HG02981 (cell line): Measurements from ENCODE around the gene AMT.

ENCODE experiments used
- ATAC-seq: cut with Tn5 transposase; IDR thresholded peaks from one replicate; pipeline ENCODE4 v1.9.1; 2021; ENCODE audit warnings: mild to moderate bottlenecking, moderate library complexity; ENCODE audit not compliant: unreplicated experiment

The AMT gene, protein sequence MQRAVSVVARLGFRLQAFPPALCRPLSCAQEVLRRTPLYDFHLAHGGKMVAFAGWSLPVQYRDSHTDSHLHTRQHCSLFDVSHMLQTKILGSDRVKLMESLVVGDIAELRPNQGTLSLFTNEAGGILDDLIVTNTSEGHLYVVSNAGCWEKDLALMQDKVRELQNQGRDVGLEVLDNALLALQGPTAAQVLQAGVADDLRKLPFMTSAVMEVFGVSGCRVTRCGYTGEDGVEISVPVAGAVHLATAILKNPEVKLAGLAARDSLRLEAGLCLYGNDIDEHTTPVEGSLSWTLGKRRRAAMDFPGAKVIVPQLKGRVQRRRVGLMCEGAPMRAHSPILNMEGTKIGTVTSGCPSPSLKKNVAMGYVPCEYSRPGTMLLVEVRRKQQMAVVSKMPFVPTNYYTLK

DNA sequence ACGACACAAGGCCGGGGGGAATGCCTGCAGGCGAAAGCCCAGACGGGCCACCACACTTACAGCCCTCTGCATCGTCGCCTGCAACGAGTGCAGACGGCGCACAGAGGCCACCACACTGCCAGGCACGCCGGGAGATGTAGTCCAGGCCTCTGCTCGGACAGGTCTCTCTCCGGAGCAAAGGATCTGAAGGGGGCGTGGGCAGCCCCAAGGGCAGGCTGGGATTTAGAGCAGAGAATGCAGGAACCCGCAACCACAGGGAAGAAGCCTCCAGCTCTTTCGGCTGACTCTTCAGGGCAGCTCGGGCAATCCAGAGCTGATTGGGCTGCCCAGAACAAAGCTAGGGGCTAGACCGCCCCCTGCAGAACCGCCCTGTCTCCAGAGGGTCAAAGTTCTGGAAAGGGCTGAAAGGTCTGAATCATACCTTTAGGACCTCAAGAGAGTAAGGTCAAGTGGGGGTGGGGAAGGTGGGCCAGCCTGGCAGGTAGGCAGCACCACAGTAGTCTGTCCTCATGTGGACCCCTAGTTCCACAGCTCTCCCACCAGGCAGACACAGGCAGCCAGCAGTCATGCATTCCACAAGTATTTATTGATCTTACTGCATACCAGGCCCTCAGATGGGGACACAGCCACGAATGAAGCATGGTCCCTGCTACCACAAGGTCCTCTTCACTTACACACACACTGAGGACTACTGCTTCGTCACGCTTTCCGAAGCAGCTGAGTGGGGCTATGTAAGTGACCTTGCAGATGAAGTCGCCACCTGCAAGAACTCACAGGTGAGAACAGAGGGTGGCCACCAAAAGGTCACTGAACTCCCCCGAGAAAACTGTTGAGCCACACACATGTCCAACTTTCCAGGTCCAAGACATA lies at the start of gene AMT:
AMT (minus strand) TSS at position 95 of the 870 bp plus-strand sequence; CDS start at position 72, 23 bp downstream.
- no peak for ATAC-seq

DNA sequence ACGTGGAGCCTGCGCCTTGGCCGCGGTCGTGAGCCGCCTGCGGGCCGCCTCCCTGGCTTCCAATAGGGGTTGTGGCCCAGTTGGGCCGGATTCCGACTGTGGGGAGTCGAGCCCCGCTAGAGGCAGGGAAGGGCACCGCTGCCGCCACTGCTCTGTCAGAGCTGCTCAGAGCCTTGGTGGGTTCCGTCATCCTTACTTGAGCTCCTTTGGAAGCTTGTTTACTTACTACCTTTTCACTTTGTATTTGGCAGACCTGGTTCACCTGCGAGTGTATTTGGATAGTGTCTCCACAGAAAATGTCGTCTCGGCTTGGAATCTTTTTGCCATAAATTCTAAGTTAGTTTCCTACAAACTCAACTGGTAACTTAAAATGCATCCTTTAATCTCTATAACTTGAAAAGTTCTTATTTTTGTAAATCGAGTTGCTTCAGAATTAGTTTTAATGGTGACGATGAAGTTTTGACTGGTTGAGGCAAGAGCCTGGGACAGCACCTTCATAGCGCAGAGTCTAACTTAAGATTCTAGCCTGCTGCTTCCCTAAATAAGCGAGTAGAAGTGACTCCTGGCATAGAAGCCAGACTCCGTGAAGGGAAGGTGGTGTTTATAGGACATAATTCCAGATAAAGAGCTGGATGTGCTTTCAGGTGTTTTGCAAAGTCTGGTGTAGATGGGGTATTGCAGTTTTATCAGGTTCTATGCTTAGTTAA lies 48.6 kb upstream of the AMT start:
- ATAC-seq = peak; percentile 15

DNA sequence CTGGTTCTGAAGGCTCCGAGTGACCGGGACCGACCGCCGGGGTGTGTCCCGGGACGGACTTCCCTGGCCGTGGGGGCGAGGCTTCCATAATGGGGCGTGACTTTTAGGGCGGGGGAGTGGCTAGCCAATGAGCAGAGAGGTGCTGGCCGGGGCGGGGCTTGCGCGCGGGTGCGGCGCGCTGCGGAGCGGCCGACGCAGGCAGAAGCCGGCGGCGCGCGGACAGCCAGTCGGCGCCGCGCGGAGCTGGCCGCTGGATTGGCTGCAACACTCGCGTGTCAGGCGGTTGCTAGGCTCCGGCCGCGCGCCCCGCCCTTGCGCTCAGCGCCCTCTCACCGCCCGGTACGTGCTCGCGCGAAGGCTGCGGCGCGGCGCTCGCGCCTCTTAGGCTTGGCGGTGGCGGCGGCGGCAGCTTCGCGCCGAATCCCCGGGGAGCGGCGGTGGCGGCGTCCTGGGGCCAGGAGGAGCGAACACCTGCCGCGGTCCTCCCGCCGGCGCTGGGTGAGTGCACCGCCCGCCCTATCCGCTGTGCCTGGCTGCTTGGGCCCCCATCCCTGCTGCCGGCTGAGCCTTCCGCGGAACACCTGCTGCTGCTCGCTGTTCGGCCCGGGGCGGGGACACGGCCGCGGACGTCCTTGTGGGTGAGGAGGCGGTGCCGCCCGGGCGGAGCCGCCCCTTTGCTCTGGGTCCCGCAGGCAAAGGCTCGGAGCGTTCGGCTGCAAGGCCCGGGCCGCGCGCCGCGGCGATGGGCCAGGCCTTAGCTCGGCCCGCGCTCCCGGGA lies 47.9 kb upstream of the AMT start, which contains the start of gene DAG1:
DAG1 (plus strand) TSS at position 332 of the 778 bp plus-strand sequence. CDS start 40,268 bp downstream, outside the sequence.
- ATAC-seq = peak; percentile 80

DNA sequence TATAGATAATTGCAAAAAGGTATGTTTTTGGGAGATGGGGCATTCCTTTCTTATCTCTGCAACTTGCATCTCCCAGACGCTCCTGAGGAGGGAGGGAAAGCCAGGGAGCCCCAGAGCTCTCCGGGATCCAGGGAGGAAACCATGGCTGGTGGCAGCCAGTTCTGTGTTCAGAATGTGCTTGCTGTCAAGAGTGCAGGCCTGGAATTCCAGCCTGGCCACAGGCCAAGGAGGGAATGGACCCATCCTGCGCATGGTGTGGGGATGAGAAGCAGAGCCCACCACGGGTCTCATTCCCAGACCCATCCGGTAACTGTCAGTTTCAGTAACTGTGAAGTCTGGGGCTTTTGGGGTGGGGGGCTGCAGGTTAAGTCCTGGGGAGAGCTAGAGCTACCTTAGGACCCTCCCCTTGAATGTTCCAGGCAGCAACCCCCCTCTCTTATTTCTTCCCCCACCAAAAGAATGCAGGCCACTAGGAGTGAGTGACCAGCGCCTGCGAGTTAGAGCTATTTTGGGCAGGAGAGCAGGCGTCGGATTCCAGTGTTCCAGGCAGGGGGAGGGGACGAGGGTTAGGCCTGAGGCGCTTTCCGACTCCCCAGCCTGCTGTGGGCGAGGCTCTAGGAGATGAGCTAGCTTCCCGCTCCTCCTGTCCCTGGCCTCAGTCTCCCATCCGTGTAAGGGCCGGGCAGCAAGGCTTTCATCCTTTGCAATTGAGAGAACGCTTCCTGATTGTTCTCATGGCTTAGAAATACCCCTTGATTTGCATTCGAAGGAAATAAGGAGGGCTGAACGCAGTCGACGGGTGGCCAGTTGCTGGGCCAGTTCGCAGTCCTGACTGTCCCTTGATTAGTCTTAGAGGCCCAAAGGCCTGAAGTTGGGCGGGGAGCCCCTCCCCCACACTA lies 47.0 kb upstream of the AMT start:
- ATAC-seq = no peak

DNA sequence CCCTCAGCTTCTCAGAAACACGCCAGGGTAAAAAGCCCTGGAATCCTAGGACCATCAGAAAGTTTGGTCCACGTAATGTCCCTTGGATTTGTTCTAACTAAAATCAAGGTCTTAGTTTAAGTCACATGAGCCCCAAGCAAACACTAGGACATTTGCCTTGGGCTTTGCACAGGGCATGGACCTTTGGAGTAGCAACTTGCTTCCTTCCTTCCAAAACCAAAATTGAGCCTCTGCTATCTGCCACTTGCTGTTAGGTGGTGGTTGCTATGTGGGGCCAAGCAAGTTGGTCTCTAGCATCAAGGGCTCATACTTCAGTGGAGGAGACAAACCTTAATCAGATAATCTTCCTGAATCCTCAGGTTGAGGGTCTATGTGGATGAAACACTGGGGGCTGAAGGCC lies 43.8 kb upstream of the AMT start:
- no peak for ATAC-seq

DNA sequence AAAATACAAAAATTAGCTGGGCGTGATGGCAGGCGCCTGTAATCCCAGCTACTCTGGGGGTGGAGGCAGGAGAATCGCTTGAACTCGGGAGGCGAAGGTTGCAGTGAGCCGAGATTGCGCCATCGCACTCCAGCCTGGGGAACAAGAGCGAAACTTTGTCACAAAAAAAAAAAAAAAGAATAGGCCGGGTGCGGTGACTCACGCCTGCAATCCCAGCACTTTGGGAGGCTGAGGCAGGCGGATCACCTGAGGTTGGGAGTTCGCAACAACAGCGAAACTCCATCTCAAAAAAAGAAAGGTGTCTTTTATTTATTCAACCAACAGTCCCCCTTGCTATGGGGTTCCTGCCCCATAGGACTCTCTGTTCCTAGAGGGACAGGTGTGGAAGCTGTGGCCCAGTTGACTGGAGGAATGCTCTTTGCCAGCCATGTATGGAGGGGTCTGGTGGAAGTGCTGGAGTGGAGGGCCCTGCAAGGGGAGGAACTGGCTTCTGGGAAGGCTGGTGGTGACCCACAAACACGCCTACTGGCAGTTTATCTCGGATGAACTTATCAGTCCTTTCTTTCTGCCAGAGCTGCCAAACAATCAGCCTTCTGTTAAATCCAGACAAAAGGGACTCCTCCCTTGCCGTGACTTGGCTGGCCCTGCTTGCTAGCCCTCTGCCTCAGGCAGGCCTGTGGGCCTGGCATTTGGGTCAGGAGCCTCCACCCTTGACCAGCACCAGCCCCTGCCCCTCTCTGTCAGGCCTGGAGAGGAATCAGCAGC lies 43.2 kb upstream of the AMT start:
- no peak for ATAC-seq

DNA sequence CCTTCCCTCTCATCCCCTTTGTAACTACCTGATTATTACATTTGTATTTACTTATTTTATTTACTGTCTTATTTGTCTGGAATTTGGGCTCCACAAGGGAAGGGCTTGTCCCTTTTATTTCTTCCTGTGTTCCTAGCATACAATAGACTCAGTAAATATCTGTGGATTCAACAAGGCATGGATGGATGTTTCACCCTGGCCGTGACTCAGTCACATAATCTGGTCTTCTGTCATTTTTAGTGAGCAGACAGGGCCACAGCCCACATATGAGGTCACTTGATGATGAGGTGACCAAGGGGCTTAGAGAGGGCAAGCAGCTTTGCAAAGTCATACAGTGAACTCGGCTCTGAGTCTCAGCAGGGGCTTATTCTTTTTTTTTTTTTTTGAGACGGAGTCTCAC lies 39.9 kb upstream of the AMT start:
- ATAC-seq = no peak

DNA sequence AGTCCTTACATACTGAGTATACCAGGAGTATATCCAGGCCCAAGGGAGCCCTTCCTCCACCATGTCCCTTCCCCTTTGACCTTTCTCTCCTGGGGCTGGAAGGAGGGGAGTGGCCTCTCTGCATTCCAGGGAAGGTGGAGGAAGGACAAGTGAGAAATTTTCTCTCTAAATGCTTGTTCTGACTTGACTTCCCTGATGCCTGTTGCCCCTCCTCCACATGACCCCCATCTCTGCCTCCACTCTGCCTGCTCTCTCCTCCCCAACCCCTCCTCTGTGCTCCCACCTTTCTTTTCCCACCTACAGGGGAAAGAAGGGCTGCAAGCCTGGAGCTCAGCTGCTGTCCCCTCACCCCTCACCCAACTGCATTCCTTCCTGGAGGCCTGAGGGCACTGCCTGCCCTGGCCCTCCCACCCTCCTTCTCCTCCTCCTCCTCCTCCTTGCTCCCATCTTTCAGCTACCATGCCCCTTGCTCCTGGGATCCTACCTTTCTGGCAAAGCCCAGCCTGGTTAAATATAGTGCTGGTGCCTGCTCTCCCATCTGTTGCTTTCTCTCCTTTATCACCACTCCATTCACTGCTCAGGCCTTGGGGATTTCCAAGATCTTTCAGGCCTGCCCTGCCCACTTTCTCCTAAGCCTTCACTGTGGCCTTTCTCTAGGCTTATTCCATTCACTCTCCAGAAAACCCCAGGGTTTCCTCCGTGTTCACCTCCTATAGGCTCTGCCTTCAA lies 39.3 kb upstream of the AMT start:
- ATAC-seq = no peak

DNA sequence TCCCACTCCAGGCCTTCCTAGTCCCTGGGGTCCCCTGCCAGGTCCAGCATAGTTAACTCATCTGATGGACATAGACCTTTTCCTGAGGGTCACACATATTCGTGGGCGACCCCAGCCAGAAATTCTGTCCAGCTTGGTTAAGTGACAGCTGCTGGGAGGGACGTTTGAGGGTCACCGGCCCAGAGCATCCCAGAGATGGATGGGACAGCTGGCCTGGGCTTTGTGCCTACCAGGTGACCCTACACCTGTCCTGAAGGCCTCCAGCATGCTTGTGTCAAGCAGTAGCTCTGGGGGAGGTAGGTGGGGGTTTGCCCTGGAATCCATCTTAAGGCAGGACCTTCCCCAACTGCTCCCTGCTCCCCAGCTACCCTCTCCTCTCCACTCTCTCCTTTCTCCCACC lies 38.7 kb upstream of the AMT start:
- ATAC-seq = no peak

DNA sequence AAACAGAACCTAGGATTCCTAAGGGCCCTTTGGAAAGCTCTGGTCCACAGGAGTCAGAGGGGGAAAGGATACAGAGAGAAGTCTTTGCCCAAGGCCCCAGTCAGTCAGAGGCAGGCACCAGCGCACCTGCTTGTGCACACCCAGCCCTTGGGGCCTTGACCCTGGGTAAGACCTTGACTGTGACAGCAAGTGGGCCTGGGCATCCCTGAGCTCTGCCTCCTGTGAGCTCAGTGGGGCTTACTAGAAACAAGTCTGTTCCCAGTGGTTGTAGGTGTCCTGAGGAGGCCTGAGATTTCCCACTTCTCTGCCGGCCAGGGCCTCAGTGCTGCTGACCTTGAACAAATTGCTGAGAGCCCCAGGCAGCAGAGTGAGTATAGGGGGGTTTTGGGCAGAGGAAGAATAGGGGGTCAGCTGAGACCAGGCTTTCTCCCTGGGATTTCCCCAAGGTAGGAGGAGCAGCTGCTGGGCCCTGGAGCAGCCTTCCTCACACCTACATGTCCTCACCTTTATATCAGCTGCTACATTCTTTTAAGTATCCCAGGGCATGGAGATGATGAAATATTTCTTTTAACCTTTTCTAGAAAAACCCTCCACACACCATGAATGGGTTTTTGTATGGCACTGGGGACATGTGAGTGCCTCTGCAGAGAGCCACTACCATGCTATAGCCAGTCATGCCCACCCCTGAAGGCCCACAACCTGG lies 38.1 kb upstream of the AMT start:
- no peak for ATAC-seq

DNA sequence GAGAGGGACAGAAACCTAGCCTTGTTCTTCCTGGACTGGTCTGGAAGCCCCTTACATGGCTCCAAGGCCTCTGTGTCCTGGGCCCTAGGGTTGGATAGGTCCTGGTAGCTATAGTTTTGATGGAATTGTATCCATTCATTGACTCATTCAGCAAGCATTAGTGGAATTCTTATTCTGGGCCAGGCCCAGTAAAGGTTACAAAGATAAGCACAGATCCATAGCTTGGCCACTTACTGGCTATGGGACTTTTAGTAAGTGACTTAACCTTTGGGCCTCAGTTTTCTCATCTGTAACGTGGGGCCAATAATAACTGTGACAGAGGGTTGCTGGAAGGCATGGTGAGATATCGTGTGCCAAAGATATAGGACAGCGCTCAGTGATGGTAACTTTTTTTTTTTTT lies 34.2 kb upstream of the AMT start:
- ATAC-seq = no peak

DNA sequence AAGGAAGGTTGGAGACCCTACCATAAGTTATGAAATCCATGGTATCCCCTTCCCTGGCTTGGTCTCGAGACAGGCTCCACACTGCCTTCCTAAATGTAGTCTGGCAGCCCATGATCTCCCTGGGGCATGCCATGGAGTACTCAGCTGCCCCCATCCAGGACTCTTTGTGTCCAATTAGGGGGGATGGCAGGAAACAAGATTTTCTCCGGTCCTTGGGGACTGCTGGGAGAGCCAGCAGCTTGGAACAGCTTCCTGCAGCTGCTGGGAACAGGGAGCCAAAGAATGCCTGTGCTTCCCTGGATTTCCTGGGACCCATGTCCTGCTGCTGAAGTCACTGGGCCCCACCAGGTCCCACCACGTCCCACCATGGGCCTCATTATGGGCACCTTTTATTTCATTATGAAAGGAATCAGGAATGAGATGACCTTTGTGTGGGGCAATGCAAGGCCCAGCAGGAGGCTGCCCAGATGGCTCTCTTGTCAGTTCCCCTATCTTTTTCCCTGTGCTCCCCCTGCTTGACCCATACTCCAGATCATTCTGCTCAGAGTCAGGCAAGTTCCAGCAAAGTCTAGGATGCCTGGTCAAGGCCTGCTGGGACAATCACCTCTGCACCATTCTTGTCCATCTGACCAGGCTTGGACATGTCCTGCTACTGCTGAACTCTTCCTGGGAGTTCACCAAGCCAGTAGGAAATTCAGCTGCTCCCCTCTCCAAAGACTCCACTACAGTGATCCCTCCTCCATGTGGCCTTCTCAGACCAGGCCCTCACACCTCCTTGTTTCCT lies 32.8 kb upstream of the AMT start:
- ATAC-seq = no peak

DNA sequence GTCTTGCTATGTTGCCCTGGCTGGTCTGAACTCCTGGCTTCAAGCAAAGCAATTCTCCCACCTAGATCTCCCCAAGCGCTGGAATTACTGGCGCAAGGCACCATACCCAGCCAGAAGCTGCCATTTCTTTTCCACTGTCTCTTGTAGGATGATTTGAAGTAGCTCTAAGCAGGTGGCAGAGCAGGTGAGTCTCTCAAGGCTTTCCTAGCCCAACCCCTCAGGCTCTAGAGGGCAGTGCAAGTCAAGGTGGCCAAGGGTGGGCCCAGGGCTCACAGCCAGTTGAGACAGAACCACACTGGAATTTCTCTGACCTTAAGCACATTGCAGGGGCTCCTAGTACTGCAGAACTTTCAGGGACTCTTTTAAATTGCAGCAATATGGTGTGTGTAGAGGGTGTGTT lies 32.2 kb upstream of the AMT start:
- no peak for ATAC-seq

DNA sequence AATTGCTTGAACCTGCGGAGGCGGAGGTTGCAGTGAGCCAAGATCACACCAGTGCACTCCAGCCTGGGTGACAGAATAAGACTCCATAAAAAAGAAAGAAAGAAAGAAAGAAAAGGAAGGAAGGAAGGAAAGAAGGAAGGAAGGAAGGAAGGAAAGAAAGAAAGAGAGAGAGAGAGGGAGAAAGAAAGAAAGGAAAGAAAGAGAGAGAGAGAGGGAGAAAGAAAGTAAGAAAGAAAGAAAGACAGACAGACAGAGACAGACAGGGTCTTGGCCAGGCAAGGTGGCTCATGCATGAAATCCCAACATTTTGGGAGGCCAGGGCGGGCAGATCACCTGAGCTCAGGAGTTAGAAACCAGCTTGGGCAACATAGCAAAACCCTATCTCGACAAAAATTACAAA lies 31.3 kb upstream of the AMT start:
- no peak for ATAC-seq

DNA sequence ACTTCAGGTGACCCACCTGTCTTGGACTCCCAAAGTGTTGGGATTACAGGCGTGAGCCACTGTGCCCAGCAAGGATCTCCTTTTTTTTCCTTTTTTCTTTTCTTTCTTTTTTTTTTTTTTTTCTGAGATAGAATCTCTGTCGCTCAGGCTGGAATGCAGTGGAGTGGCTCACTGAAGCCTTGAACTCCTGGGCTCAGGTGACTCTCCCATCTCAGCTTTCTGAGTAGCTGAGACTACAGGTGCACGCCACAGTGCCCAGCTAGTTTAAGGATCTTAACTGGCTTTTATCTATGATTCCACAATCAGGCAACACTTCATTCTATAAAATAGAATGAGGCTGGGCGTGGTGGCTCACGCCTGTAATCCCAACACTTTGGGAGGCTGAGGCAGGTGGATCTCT lies 23.1 kb upstream of the AMT start:
- ATAC-seq = no peak

DNA sequence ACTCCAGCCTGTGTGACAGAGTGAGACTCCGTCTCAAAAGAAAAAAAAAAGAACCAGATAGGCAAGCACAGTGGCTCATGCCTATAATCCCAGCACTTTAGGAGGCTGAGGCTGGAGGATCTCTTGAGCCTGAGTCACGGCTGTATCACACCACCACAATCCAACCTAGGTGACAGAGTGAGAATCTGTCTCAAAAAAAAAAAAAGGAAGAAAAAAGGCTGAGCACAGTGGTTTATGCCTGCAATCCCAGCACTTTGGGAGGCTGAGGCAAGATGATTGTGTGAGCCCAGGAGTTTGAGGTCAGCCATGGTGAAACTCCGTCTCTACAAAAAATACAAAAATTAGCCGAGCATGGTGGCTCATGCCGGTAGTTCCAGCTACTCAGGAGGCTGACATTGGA lies 12.5 kb upstream of the AMT start:
- no peak for ATAC-seq

DNA sequence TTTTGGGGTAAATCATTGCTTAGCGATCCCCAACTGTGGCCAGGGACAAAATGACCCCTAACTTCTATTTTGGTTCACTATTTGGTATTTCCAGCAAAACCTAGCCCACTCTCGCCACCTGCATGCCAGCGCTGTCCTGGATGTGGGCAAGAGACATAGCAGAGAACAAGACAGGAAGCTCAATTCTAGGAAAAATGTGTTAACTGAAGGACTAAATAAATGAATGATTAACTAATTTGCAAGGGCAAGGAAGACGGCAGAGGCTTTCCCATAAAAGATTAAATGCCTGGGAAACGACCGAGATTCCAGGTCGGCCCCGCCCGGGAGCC lies 6.4 kb upstream of the AMT start:
- ATAC-seq = no peak
